Islet of Langerhans (tissue), 1 donor: Measurements from ENCODE around the gene TBC1D1.

Experiments
- FAIRE-seq: peaks from one replicate; lab custom pipeline; 2011; peaks lifted over from hg19 to GRCh38; lab: Jason Lieb, UNC

Gene TBC1D1

GRCh38 chr4:38106311-38106710 lies 215.4 kb downstream of the TBC1D1 start:
- FAIRE-seq: no peak

DNA sequence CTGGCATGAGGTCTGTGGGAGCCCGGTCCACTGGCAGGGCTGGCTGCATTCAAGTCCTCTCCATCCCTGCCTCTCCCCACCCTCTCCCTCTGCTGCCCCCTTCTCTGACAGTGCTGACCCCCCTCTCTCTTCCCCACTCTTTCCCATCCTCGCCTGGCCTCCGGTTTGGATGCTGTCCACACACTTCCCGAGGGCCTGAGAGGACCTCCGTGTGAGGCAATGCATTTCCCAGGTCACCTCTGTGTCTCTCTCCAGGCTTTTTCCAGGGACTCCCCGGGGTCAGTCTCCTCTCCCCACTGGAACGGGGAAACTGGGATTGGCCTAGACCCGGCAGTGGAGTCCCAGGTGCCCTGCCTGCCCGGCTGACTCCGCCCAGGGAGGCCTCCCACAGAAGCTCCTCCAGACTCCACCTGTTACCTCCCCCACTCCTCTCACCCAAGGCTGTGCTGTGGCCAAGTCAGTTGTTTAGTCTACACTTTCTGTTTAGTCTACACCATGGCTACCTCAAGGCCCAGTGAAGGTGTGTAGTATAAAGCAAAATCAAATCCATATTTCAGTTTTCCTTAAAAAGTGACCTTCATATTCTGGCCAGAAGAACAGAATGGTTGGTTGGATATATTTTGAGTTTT lies 216.1 kb downstream of the TBC1D1 start:
- no peak for FAIRE-seq

- FAIRE-seq: no peak
Measured at GRCh38 chr4:38107818-38108217, 216.9 kb downstream of the TBC1D1 start.

DNA sequence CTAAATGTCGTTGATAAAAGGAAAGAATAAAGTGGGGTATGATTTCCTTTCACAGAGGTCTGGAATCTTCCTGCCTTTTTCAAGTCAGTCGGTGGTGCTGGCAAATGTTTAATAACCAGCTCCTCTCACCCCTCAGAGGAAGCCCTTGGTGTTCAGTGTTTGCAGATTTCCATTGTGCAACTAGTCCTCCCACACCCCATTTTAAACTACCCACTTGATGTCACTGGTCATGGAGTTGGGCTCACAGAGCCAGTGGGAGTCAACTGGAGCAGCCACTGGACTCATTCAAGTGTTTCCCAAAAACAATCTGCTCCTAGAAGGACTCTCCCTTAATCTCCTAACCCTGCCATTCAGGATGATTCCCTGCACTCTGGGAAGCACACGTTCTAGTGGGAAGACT lies 218.5 kb downstream of the TBC1D1 start:
- no peak for FAIRE-seq

GRCh38 chr4:38109896-38110295 lies 219.0 kb downstream of the TBC1D1 start:
- FAIRE-seq: no peak

GRCh38 chr4:38111024-38111423 lies 220.1 kb downstream of the TBC1D1 start:
- FAIRE-seq: no peak

GRCh38 chr4:38111717-38112116 lies 220.8 kb downstream of the TBC1D1 start:
- FAIRE-seq: no peak

- FAIRE-seq: no peak
Measured at GRCh38 chr4:38113132-38113531, 222.2 kb downstream of the TBC1D1 start.

DNA sequence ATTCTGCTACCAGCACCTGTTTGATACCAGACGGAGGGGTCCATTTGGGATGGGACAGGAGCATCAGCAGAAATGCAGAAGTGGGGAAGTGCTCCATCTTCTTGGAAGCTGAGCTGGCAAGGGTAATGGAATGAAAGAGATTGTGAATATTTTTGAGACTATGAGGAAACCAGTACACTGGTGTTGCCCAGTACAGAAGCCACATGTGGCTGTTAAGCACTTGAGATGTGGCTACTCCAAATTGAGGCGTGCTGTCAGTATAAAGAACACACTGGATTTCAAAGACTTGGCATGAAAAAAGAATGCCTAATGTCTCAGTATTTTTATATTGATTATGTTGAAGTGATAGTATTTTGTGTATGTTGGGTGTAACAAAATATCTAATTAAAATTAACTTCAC lies 222.7 kb downstream of the TBC1D1 start:
- no peak for FAIRE-seq

GRCh38 chr4:38114386-38115150 lies 223.7 kb downstream of the TBC1D1 start:
- FAIRE-seq: no peak

- FAIRE-seq: no peak
Measured at GRCh38 chr4:38115601-38116000, 224.7 kb downstream of the TBC1D1 start.

- FAIRE-seq: no peak
Measured at GRCh38 chr4:38117591-38117990, 226.7 kb downstream of the TBC1D1 start.

DNA sequence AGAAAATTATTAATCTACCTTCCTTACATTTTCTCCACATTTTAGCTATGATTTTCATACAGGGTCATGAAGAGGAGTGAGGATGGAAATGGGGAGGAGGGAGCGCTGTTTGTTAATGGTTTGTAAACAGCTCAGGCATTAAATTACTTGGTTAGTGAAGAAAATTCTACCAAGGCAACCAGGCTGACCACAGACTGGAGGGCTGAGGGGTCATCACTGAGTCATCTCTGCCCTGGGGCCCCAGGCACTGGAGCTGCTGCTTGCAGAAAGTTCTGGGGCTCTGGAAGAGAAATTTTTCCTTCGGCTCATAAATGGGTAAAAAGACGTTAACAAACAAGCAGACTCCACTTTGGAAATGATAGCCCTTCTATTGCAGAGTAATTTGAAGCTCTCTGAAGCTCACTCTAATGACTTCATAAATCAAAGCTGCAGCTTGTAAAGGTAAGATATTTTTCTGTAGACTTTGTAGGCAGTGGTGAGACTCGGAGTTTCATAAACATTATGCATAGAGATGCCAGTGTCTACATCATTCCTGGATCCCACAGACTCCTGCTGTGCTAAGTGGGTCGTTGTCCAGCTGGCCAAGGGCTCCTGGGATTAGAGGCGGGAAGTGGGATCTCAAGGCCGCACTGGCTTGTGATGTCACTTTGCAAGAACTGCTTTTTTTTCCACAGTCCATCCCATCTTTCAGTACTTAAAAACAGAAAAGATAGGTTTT lies 228.9 kb downstream of the TBC1D1 start:
- no peak for FAIRE-seq

DNA sequence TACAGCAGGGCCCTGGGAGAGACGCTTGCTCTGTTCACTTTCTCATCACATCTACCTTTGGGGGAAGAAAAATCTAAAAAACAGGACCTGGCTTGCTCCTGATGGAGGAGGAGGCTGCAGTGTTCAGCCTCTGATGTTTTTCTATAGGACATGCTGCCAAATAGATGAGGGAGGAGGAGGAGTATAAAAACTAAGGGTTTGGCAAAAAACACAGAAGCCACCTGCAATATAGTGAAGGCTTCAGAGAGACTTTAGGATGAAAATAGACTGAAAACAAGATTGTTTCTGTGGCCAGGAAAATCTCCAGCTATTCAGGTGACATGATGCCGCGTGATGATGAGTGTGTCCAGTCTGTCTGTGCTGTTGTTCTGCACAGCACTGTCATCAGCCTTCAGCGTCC lies 229.9 kb downstream of the TBC1D1 start:
- no peak for FAIRE-seq

- no peak for FAIRE-seq
Measured at GRCh38 chr4:38122060-38122459, 231.2 kb downstream of the TBC1D1 start.

DNA sequence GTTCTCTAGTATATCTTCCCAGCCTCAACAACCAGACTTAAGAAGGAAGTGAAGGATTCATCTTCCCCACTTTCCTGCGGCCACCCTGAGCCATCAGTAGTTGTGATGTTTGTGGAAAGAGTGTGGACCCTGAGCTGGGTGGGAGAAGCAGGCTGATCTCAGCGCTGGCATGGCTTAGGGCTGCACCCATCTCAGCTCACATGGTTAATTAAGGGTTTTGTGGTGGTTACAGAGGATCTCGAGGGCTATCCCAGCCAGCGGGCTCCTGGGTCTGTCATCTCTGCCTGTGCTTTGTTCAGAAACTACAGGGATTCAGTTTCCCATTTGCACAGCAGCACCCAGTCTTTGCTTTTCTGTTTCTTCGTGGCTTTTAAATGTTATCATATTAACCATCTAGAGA lies 232.7 kb downstream of the TBC1D1 start:
- no peak for FAIRE-seq

DNA sequence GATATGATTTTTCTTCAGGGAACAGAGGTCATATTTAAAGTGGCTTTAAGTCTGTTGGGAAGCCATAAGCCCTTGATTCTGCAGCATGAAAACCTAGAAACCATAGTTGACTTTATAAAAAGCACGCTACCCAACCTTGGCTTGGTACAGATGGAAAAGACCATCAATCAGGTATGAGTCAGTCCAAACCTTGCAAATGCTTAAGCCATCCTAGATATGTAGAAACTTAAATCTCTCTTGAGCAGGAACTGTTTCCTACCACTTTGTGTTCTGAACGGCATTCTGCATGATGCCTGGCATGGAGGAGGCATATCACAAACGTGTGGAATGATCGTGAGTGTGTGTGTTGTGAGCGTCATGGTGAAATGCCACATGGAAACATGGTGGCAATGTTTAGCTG lies 234.1 kb downstream of the TBC1D1 start:
- FAIRE-seq: no peak

- no peak for FAIRE-seq
Measured at GRCh38 chr4:38125816-38126215, 234.9 kb downstream of the TBC1D1 start.

DNA sequence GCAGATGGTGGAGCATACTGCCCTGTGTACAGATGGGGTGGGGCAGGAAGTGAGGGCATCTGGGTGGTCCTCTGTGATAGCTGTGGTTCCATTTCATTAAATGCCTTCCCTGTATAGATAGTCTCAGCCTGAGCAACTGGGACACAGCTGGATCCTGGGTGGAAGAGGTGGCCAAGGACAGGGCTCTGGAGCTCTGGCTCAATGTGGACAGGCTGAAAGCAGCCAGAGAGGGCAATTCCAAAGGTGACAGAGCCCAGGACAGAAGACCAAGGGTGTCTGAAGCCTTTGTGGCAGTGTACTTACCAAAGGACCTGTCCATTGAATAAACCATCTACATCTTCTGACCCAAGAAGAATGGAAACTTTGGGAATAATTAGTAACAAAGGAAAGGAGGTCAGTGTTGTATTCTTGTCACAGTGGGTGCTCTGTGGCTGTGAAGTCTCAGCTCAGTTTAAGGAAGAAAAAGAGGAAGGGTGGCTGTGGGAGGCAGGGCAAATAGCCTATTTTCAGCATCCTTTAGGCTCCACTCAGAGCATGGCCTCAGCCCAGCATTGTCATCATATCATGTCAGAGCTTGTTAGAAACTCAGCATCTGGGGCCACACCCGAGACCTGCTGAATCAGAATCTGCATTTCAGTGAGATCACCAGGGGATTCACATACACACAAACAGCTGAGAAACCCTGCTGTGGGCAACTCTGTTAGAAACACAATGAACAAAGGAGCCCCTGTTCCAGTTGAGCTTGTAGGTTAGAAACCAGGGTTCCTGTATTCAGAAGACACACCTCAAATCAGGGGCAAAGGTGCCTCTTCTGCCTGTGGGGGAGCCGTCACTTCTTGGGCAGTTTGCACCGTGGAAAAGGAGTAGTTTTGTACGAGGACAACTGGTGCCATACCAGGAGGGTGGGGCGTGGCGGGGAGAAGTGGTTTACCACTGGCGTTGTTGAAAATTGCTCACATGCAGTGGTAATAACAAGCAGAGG lies 237.9 kb downstream of the TBC1D1 start:
- FAIRE-seq: no peak

- FAIRE-seq: no peak
Measured at GRCh38 chr4:38129460-38130227, 238.8 kb downstream of the TBC1D1 start.

DNA sequence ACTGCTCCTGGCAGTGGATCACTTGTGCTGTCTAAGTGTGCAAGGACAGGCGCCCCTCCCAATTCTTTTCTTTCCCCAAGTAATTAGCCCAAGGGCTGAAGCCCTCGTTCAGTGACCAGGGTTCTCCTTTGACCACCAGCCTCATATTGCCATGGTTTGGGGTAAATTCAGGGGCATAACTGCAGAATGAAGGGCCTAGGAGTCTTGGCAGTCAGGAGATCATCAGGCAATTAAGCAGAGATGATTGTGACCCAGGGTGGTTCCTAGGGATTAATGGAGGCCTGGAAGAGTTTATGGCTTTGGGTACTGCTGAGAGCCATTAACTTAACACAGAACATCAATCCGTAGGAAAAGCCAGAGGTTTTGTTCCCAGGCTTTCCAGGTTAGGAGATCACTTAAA lies 240.0 kb downstream of the TBC1D1 start:
- no peak for FAIRE-seq
